SHP77 treated with DMSO at 0.1 percent for 48 hours (cell line): Measurements from ENCODE around the gene MAGEC3.

Experiments used
- DNase-seq: peaks from one replicate; lab custom pipeline; 2025; lab: John Stamatoyannopoulos, UW

The MAGEC3 gene

DNA sequence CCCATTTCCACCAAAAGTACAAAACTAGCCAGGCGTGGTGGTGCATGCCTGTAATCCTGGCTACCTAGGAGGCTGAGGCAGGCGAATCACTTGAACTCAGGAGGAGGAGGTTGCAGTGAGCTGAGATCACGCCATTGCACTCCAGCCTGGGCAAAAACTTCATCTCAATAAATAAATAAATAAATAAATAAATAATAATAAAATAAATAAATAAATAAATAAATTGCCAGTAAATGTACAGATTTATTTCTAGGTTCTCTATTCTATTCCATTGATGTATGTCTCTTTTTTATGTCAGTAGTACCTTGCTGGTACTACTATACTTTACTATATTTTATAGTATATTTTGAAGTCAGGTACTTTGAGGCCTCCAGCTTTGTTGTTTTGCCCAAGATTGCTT, 109.2 kb downstream of the MAGEC3 start:
- DNase-seq: no peak
